ENCODE results near the gene PGC.

Gene PGC

DNA sequence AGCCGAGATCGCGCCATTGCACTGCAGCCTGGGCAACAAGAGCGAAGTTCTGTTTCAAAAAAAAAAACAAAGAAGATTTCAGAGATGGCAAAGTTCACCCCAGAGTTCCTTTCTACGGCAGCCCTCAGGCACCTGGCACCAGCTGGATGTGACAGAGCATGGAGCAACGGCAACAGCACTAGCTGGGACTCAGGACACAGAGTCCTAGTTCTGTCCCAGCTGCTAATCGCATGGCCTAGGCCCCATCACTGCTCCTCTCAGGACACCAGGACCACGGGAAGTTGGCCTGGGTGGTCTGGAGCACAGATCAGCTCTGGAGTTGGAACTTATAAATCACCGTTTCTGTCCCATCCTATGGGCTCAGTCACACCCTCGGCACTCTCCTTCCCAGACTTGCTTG lies 1.1 kb downstream of the PGC start:
- no peak for DNase-seq (ENCODE audit: low spot score)

DNA sequence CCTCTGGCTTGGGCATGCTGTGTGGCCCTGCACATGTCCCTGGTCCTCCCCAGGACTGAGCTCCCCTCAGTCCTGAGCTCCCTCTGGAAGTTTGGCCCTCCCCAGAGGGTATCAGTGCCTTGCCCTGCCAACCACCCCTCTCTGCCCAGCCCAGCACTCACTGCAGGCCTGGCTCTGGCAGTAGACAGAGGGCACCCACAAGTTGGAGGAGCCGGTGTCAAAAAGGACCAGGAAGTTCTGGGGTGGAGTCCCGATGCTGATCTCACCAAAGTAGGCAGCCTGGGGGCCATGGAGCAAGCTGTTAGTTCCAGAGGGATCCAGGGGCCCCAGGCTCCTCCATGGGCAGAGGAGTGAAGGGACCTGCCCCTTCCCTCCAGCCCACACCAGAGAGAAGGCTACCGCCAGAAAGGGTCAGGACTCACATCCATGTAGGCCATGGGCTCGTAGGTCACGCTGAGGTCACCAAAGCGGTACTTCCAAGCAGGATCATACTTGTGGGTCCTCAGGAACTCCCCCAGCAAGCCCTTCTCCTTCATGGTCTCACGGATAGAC lies 2.9 kb downstream of the PGC start:
- DNase-seq (ENCODE audit: low spot score), result no peak

DNA sequence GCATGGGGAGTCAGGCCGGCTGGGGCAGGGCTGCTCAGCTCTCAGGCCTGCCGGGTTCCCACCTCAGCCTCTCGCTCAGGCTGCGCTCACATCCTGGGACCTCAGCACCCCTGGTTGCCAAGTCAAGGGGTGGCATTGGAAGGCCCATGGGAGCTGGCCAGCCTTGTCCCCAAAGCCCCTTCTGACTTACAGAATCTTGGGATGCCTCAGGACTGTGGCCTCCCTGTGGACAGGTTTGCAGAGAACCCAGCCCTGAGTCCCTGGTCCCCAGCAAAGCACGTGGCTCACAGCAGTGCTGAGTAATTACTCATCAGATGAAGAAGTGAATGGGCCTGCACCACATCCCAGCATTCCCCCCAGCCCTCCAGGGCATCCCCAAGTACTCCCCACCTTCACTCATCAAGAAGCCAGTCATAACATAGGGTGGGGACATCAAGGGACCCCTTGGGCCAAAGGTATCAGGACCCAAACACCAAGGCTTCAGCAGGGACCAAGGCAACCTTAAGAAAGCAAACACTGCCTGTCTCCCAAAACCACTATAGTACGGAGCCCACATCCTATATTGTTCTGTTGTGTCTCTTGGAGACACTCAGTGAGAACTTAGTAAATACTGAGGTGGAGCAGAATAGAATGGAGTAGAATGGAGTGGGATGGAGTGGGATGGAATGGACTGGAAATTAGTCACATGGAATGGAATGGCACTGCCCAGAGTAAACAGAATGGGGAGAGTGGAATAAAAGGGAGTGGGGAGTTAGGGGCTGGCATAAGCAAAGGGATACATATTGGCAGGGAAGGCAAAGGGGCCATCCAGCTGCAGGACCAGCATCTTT lies 3.6 kb downstream of the PGC start:
- DNase-seq (ENCODE audit: low spot score), result no peak

DNA sequence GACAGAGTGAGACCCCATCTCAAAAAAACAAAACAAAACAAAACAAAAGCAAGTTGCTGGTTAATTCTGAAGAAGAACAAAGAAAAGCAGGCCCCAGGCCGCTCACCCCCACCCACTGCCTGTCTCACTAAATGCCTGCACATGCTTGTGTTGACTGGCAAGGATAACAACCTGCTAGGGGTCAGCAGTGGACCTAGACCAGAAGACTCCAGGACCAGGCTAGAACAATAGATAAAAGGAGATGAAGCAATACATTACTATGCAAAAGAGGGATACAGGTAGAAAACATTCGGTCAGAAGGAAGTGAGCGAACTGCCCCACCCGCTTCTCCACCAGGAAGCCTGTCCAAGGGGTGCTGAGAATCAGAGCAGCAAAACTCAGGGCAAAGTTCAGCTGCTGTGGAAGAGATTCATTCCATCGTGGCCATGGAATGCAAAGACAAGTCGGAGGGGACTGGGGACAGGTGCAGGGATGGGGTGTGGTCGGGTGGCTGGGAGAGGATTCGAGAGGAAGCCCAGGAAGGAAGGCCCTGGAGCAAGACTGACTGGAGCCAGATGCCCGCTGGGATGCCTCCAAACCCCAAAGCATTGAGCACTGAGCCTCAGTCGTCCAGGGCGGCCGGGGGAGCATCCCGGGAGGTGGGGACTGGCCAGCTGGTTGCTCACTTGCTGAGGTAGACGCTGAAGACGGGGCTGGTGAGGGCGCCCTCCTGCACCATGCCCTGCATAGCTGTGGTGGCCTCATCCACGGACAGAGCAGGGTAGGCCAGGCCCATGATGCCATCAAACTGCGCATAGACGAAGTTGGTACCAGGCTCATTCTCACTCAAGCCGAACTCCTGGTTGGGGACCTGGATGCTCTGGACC lies 5.3 kb downstream of the PGC start:
- DNase-seq (ENCODE audit: low spot score), result no peak

DNA sequence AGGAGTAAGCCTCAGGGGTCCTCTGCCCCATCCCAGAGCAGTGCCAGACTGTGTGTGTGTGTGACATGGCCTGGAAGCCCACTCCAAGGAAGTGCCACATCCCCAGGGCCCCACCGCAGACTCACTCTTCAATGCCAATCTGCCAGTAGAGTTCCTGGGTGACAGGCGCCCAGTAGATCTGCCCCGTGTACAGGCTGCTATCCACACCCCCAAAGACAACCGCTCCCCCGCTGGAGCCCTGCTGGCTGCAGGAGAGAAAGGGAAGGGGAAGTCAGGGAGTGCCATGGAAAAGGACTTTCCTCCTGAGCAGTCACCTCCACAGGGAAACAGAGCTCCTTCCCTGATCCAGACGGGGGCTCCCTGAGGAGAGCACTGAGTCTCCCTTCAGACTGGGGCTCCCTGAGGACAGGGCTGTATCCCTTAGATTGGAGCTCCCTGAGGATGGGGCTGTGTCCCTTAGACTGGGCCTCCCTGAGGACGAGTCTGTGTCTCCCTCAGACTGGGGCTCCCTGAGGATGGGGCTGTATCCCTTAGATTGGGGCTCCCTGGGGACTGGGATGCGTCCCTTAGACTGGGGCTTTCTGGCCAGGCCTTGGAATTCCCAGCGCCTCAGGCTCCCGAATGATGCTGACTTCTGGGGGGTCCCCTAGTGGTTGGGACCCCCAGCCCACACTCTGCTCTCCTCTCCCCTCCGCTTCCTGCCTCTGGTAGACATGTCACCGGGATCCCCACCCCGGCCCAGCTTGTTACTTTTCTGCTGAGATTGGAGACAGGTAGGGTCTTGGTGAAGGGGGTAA lies 6.6 kb downstream of the PGC start:
- DNase-seq (ENCODE audit: low spot score), result no peak

DNA sequence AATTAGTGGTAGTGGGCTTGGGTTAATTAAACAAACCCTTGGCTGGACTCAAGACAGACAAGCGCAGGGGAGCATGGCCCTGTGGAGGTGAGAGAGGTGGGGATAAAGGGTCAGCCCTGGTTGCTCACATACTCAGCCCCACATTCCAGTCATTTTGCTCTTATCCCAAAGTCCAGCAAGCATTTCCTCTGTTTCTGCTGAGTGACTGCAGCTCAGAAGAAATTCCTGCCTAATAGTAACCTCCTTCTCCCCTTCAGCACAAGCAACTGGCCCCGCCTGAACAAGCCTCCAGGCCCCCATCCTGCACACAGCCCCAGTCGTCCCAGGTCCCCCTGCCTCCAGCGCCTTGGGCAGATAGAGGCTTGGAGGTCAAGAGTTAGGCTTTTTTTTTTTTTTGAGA lies 8.2 kb downstream of the PGC start:
- DNase-seq (ENCODE audit: low spot score), result no peak

GRCh38 chr6:41737591-41738130 lies 9.5 kb downstream of the PGC start:
- DNase-seq (ENCODE audit: low spot score), result no peak

- no peak for DNase-seq (ENCODE audit: low spot score)
Measured at GRCh38 chr6:41736800-41737555, 10.2 kb downstream of the PGC start.

- DNase-seq (ENCODE audit: low spot score), result no peak
Measured at GRCh38 chr6:41736186-41736733, 10.9 kb downstream of the PGC start.

DNA sequence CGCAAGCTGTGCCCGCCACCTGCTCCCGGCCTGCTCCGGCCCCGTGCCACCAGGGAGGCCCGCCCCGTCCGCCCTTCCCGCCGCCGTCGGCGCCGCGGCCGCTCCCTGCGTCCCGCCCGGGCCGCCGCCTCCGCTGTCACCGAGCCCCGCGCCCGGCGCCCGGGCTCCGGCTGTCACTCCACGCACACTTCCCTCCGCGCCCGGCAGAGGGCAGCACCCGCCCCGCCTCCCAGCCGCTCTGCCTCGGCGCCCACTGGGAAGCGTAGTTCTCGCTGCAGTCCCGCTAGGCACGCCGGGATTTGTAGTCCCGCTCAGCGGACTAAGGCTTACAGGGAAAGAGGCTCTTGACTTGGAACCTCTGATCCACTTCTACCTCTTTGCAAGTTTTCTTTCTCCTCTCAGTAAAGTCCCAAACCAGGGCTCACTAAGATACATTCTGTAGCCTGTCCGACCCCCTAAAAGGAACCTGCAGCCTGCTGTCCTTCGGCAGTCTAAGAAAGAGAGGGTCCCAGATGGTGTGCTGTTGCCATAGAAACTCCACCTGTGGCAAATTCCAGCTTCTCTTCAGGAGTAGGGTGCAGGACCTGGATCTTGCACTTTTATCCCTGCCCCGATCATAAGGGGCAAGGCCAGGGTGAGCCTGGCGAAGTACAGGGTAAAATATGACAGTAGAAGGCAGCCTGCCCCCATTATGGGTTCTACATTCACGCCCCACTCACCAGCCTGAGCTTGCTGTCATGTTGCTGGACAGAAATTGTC lies 11.6 kb downstream of the PGC start, which contains the start of gene TFEB:
Gene TFEB, minus strand, starts transcription at position 182 of the 759 bp plus-strand sequence. CDS start 44,395 bp downstream, outside the sequence.
- peak; percentile 97 for DNase-seq (ENCODE audit: low spot score)

DNA sequence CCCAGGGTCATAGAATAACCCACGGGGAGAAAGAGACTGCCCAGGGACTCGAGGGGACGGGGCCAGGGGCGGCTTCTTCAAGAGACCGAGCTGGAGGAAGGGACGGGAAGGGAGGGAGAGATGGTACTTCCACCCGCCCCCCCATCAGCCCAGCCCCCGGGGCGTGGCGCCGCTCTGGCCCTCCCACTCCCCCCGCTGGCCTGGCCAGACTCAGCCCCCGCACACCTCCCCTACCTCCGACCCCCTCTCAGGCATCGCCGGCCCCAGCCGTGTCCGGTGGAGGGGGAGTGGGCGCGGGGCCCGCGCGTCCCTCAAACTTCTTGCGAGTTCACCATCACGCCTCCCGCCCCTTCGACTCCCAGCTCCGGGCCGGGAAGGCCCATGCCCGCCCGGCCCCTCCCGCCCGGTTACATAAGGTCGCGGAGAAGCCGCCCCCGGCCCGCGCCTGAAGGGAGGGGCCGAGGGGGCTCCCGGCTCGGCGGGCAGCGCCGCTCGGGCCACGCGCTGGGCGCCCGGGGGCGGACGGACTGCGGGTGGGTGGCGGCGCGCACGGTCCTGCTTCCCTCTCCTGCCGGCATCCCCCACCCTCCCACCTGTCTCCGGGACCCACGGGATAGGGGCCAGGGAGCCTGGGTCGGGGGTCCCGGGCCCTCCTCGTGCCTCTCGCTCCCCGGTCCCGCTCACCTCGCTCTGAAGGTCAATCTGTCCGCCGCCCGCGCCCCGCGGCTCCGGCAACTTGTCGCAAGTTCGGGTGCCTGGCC lies 12.4 kb downstream of the PGC start:
- DNase-seq (ENCODE audit: low spot score), result peak; percentile 79

DNA sequence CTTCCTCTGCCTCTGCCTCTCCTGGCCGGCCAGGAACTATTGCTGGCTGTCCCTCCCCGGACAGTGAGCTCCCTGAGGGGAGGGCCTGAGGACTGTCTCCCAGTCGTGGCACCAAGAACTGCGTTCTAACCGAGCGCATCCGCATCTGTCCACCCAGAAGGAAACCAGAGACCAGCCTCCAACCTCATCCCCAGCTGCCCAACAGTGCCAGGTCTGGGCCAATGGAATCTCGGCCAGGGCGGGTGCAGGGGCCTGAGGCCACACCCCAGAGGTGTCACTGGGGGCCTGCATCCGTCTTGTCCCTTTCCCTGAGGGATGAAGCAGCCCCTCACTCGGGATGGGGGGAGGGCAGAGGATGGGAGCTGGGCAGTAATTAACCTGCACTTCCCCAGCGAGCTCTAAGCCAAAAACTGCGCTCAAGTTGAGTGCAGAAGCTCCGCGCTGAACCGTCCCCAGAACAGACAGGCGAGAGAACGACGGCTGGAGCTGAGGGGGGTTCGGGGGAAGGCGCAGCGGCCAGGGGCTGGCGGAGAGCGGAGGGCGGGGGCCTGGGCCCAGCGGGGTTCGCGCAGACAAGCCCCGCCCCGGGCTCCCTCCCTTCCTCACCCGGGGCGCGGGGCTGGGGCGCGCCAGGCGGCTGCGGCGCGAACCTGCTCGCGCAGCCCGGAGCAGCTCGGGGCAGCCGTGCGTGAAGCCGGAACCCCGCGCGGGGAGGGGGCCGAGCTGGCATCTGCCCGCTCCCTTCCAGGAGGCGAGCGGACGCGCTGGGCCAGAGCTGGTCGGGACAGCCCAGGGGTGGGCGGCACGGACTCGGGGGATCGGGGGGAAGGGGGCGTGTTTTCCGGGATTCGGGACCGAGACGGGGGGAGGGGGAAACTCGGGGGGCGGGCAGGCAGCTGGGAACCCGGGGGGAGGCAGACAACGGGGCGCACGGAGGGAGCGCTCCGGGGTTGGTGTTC lies 13.2 kb downstream of the PGC start:
- DNase-seq (ENCODE audit: low spot score), result peak; percentile 88

DNA sequence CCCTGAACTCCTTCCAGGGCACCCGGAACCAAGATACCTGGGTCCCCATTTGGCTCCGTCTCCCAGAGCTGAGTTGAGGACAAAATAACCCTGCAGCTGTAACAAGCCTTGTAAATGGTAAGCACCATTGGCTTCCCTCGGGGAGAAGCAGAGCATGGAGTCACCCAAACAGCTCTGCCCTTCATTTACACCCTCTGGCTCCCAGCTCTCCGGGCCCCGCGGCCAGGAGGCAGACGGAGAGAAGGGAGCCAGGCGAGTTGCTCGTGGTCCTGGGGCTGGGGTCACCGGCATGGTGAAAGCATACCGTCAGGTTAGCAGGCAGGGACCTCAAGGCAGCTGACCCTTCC lies 13.9 kb downstream of the PGC start:
- no peak for DNase-seq (ENCODE audit: low spot score)

- no peak for DNase-seq (ENCODE audit: low spot score)
Measured at GRCh38 chr6:41732591-41733359, 14.4 kb downstream of the PGC start.

- no peak for DNase-seq (ENCODE audit: low spot score)
Measured at GRCh38 chr6:41732149-41732548, 15.0 kb downstream of the PGC start.

DNA sequence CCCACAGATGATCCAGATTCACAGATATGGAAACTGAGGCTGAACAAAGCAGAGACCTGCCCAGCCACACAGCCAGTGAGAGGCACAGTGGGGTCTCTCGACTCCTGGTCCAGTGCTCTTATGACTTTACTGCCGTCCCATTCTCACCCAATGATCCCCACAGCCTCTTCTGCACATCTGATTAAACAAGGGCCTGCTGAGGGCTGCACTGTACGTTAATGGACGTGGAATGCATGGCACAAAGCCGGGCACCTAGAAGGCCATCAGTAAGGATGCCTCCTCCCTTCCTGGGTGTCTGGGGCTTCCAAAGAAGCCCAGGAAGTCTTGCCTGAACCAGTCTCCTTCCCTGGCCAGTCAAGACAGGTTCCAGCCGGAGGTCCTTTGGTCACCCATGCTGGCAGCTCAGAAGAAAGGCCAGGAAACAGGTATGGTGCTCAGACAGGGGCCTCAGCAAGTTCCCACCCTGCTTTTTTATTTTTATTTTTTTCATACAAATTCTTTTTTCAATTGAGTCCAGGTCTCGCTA lies 15.6 kb downstream of the PGC start:
- DNase-seq (ENCODE audit: low spot score), result no peak
